Measurements from ENCODE around the gene SPINT2.
"Not testable (repeated sequence)": the region's sequence is repeated elsewhere in the genome, so short reads cannot be mapped to it uniquely, and the experiment has no call there.

SPINT2 gene

GRCh38 chr19:38243279-38243673 lies 21.1 kb upstream of the SPINT2 start:
- no peak for DNase-seq

- no peak for DNase-seq
These were observed 18.4 kb upstream of the SPINT2 start for GRCh38 chr19:38245826-38246498.

GRCh38 chr19:38247126-38247525 lies 17.2 kb upstream of the SPINT2 start:
- no peak for DNase-seq

GRCh38 chr19:38247734-38248268 lies 16.6 kb upstream of the SPINT2 start:
- DNase-seq = no peak

GRCh38 chr19:38248421-38248820 lies 16.0 kb upstream of the SPINT2 start:
- no peak for DNase-seq

- DNase-seq = no peak
These were observed 13.9 kb upstream of the SPINT2 start for GRCh38 chr19:38250428-38250820.

- no peak for DNase-seq
These were observed 13.4 kb upstream of the SPINT2 start for GRCh38 chr19:38250821-38251563.

- DNase-seq = no peak
These were observed 12.8 kb upstream of the SPINT2 start for GRCh38 chr19:38251564-38252051.

GRCh38 chr19:38252385-38252784 lies 12.0 kb upstream of the SPINT2 start:
- no peak for DNase-seq

GRCh38 chr19:38252941-38253691 lies 11.3 kb upstream of the SPINT2 start:
- DNase-seq = no peak

- DNase-seq = no peak
These were observed 10.6 kb upstream of the SPINT2 start for GRCh38 chr19:38253788-38254187.

GRCh38 chr19:38255383-38256014 lies 8.9 kb upstream of the SPINT2 start:
- DNase-seq = no peak

- DNase-seq = not testable (repeated sequence)
These were observed 2.4 kb upstream of the SPINT2 start for GRCh38 chr19:38261942-38262341.

GRCh38 chr19:38262585-38263268 lies 1.6 kb upstream of the SPINT2 start:
- DNase-seq = no peak

GRCh38 chr19:38263689-38264485 lies 486 bp upstream of the SPINT2 start:
- no peak for DNase-seq

- no peak for DNase-seq
These were observed 964 bp downstream of the SPINT2 start for GRCh38 chr19:38265213-38265861.

GRCh38 chr19:38265921-38266429 lies 1.6 kb downstream of the SPINT2 start:
- DNase-seq = no peak

GRCh38 chr19:38266981-38267597 lies 2.7 kb downstream of the SPINT2 start:
- no peak for DNase-seq

GRCh38 chr19:38267761-38268483 lies 3.5 kb downstream of the SPINT2 start:
- no peak for DNase-seq
